HL-60/S4 treated with retinoic acid at 250 ng/mL for 4 days and 3 days (cell line): ENCODE data around the gene PRM2.

Source experiments
- in situ Hi-C: fragments of 300-500 bp; cut with MboI; formaldehyde crosslinking; loops from 2 replicates; pipeline ENCODE4 v1.7.0; 2022; ENCODE audit warnings: low sequenced_read_pairs

The PRM2 gene

GRCh38 chr16:11232852-11233726 is 43.2 kb downstream of the PRM2 start:
- in situ Hi-C loops = no loop called here

DNA sequence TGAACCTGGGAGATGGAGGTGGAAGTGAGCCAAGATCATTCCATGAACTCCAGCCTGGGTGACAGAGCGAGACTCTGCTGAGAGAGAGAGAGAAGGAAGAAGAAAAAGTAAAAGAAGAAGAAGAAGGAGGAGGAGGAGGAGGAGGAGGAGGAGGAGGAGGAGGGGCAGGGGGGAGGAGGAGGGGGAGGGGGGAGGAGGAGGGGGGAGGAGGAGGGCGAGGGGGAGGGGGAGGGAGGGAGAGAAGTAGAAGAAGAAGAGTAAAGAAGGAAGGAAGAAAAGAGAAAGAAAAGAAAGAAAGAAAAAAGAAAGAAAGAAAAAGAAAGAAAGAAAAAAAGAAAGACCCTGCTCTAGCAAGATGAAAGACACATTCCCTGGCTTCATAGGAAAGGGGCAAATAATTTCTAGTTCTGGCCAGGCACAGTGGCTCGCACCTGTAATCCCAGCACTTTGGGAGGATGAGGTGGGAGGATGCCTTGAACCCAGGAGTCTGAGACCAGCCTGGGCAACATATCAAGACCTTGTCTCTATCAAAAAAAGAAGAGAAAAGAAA is 43.9 kb downstream of the PRM2 start:
- in situ Hi-C loops = no loop called here

GRCh38 chr16:11231367-11231970 is 44.8 kb downstream of the PRM2 start:
- in situ Hi-C loops = no loop called here

- in situ Hi-C loops = no loop called here
Measured at GRCh38 chr16:11229906-11230305, 46.4 kb downstream of the PRM2 start.

GRCh38 chr16:11229432-11229831 is 46.8 kb downstream of the PRM2 start:
- in situ Hi-C loops = no loop called here

- in situ Hi-C loops = no loop called here
Measured at GRCh38 chr16:11225677-11226549, 50.4 kb downstream of the PRM2 start.
